Activated T-cell treated with anti-CD3 and anti-CD28 coated beads, Interleukin-2, amount 50 U/mL, for 4 hours (primary cell): ENCODE results near the gene ACADM. TPM values are rescaled to one million over a fixed set of nuclear protein-coding genes. Genes with fewer than 3 reads are reported as not detected.
"Not testable (repeated sequence)": the region's sequence is repeated elsewhere in the genome, so short reads cannot be mapped to it uniquely, and the experiment has no call there.

ENCODE experiments used
- ATAC-seq, 2 donors: fragments of 200-7000 bp; cut with Tn5 transposase; one replicate each; pipeline ENCODE4 v1.10.0; 2021
- DNase-seq: peaks from one replicate; pipeline ENCODE4 v3.0.0-alpha.2; 2020
- H3K27me3 Mint-ChIP-seq: one replicate; pipeline ENCODE4 v1.8.0; 2021; ENCODE audit warnings: low read depth, mixed read lengths
- H3K36me3 Mint-ChIP-seq: one replicate; pipeline ENCODE4 v1.8.0; 2022; ENCODE audit warnings: mixed read lengths; ENCODE audit not compliant: insufficient read depth
- H3K4me1 Mint-ChIP-seq: one replicate; pipeline ENCODE4 v1.8.0; 2021; ENCODE audit warnings: low read depth, mixed read lengths
- H3K4me3 Mint-ChIP-seq: one replicate; pipeline ENCODE4 v1.8.0; 2021; ENCODE audit warnings: mild to moderate bottlenecking, moderate library complexity, mixed read lengths
- H3K9me3 Mint-ChIP-seq: one replicate; pipeline ENCODE4 v1.8.0; 2021; ENCODE audit warnings: mixed read lengths
- total RNA-seq, 3 donors: library from RNA; stranded (reverse); gene quantifications; one replicate each; pipeline ENCODE4 v1.2.1, GENCODE V29; 2021

Gene ACADM
- total RNA-seq, 3 donors from 2014 or later: 29.3 to 38.7 (median 38.6) TPM

DNA sequence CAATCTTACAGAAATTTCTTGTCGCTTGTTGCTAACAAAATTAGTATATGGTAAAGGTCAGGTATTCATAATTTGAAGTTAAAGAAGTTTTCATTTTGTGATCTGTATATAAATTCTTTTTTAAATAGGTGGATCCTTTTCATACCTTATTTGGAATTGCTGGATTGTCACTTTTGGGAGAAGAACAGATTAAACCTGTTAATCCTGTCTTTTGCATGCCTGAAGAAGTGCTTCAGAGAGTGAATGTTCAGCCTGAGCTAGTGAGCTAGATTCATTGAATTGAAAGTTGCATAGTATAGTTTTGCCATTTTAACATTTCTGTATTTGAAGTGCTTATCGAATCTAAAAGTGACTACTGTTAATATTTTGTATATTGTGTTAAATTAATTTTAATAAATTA, 69.9 kb downstream of the ACADM start:
- Mint-ChIP-seq H3K4me3 (no peak overlapping the region), H3K27me3 (no peaks in the 10 kb centered on the region), H3K36me3 (peaks cover 60% of the 10 kb centered on the region), H3K4me1 (peaks cover 30% of the 10 kb centered on the region), H3K9me3 (no peaks in the 10 kb centered on the region)
- DNase-seq (no peak), ATAC-seq (no peak)

- H3K4me1 Mint-ChIP-seq: peaks cover 18% of the 10 kb centered on the region
- DNase-seq: no peak
- peak; percentile 9 to 10 for ATAC-seq
- no peak overlapping the region for H3K4me3 Mint-ChIP-seq
- peaks cover 48% of the 10 kb centered on the region for H3K36me3 Mint-ChIP-seq
- H3K27me3 Mint-ChIP-seq: no peaks in the 10 kb centered on the region
- H3K9me3 Mint-ChIP-seq: no peaks in the 10 kb centered on the region
These were observed 71.2 kb downstream of the ACADM start for GRCh38 chr1:75795703-75796193.

GRCh38 chr1:75796376-75797272, 72.1 kb downstream of the ACADM start, which contains the start of gene MSH4:
TSS of gene MSH4 (plus strand) at chr1:75796882. CDS start at chr1:75796986, 104 bp downstream.
- H3K4me3 Mint-ChIP-seq: peak within 1 kb of the TSS; percentile 26
- ATAC-seq: peak; percentile 30 to 35
- DNase-seq: no peak
- no peaks in the 10 kb centered on the region for H3K9me3 Mint-ChIP-seq
- no peaks in the 10 kb centered on the region for H3K27me3 Mint-ChIP-seq
- H3K36me3 Mint-ChIP-seq: peaks cover 40% of the 10 kb centered on the region
- peaks cover 9% of the 10 kb centered on the region for H3K4me1 Mint-ChIP-seq

- DNase-seq: no peak
- H3K27me3 Mint-ChIP-seq: no peaks in the 10 kb centered on the region
- peaks cover 34% of the 10 kb centered on the region for H3K36me3 Mint-ChIP-seq
- peaks cover 6% of the 10 kb centered on the region for H3K4me1 Mint-ChIP-seq
- no peaks in the 10 kb centered on the region for H3K9me3 Mint-ChIP-seq
- H3K4me3 Mint-ChIP-seq: no peak overlapping the region
- peak in 1 of 2 donors; percentile 23 for ATAC-seq
These were observed 72.7 kb downstream of the ACADM start for GRCh38 chr1:75797273-75797588.

DNA sequence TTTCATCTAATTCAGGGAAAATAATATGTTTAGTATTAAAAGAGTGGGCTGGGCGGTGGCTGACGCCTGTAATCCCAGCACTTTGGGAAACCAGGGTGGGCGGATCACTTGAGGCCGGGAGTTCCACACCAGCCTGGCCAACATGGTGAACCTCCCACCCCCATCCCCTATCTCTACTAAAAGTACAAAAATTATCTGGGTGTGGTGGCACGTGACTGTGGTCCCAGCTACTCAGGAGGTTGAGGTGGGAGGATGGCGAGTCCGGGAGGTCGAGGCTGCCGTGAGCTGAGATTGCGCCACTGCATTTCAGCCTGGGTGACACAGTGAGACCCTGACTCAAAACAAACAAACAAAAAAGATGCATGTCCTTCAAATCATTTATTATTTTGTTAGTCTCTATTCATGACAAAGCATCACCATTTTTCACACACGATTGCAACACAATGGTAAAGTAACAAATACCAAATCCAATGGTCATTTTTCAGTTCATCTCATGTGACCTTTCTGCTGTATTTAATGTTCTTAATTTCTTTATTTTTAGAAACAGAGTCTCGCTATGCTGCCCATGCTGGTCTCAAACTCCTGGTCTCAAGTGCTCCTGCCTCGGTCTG, 73.2 kb downstream of the ACADM start:
- H3K9me3 Mint-ChIP-seq: no peaks in the 10 kb centered on the region
- no peak overlapping the region for H3K4me3 Mint-ChIP-seq
- H3K27me3 Mint-ChIP-seq: no peaks in the 10 kb centered on the region
- H3K4me1 Mint-ChIP-seq: peaks cover 4% of the 10 kb centered on the region
- no peak for DNase-seq
- no peak for ATAC-seq
- H3K36me3 Mint-ChIP-seq: peaks cover 32% of the 10 kb centered on the region

GRCh38 chr1:75801480-75801879, 77.0 kb downstream of the ACADM start:
- DNase-seq, H3K36me3 Mint-ChIP-seq, H3K4me3 Mint-ChIP-seq, H3K4me1 Mint-ChIP-seq, H3K9me3 Mint-ChIP-seq, H3K27me3 Mint-ChIP-seq, ATAC-seq: not testable (repeated sequence)

DNA sequence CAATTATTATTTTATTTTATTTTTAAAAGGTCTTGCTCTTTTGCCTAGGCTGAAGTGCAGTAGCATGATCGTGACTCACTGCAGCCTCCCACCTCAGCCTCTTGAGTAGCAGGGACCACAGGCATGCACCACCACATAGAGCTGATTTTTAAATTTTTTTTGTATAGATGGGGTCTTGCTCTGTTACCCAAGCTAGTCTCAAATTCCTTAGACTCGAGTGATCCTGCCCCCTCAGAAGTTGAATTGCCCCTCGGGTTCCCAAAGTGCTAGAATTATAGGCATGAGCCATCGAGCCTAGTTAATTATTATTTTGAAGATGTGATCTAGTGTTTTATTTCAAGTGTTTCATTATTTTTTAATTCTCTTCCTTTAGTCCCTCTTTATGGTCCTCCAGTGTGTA, 84.4 kb downstream of the ACADM start:
- no peak for ATAC-seq
- Mint-ChIP-seq H3K9me3 (no peaks in the 10 kb centered on the region), H3K27me3 (no peaks in the 10 kb centered on the region), H3K4me3 (no peak overlapping the region), H3K4me1 (no peaks in the 10 kb centered on the region), H3K36me3 (no peaks in the 10 kb centered on the region)
- DNase-seq: no peak

GRCh38 chr1:75810113-75810512, 85.6 kb downstream of the ACADM start:
- not testable (repeated sequence) for DNase-seq, H3K36me3 Mint-ChIP-seq, H3K4me1 Mint-ChIP-seq, H3K27me3 Mint-ChIP-seq, ATAC-seq, H3K9me3 Mint-ChIP-seq, H3K4me3 Mint-ChIP-seq

DNA sequence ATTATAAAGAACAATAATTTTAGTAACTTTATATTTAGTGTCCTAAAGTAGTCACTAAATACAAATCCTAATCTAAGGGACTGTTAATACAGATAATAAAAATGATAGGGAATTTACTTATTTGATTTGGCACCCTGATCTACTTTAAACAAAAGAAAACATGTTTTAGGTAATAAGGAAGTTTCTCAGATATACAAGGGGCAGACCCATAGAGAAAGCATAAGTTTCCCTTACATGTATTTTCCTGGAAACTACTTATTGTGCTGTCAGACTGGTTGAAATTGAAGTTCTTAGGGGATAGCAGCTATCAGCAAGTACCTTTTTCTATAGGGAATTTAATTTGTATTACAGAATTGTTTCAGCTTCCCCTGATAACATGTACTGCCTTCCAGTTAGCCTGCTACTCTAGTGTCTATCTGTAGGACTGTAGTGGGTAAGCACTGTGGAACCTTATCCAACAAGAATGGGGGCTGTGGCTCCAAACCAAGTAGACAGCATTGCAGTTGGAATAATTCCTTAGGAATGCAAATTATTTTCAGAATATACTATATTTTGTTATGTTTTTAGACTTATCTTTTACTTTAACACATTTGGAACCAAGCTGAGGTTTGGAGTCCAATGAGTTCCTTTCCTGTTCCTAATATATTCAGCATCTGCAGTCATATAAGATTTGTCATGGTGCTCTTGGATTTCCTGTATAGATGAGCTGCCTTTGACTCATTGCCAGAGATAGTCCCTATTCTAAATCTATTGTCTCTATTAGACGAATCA, 86.9 kb downstream of the ACADM start:
- H3K27me3 Mint-ChIP-seq: no peaks in the 10 kb centered on the region
- ATAC-seq: no peak
- no peaks in the 10 kb centered on the region for H3K4me1 Mint-ChIP-seq
- DNase-seq: no peak
- H3K9me3 Mint-ChIP-seq: no peaks in the 10 kb centered on the region
- H3K4me3 Mint-ChIP-seq: no peak overlapping the region
- no peaks in the 10 kb centered on the region for H3K36me3 Mint-ChIP-seq

DNA sequence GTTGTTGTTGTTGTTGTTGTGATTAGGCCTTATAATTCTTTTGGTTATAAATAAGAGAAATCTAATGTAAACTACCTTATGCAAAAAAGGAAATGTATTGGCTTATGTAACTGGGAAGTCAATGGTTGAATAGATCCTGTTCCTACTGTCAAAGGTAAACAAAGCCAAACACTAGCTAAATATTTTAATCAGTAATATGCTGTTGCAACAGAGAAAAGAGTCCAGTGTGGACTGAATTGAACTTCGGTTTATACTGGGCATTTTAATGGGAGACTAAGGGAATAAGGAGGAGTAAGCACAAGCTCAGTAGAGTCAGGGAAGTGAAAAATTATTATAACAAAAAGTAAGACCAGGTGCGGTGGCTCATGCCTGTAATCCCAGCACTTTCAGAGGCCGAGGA, 87.6 kb downstream of the ACADM start:
- Mint-ChIP-seq H3K9me3 (no peaks in the 10 kb centered on the region), H3K36me3 (no peaks in the 10 kb centered on the region), H3K4me3 (no peak overlapping the region), H3K4me1 (no peaks in the 10 kb centered on the region), H3K27me3 (no peaks in the 10 kb centered on the region)
- DNase-seq (no peak), ATAC-seq (no peak)

Other genes starting within 250 kb of the ACADM start
- under 1 TPM in 1 of 3 donors, not detected in 2; 0.16 TPM for gene SLC44A5, start 113.6 kb upstream of the ACADM start, total RNA-seq
- 100 to 1,000 TPM; 292 to 334 (median 324) TPM for gene RABGGTB, start 61.5 kb downstream of the ACADM start, total RNA-seq
- gene MSH4, start 72.2 kb downstream of the ACADM start, total RNA-seq: under 1 TPM; 0.28 to 0.45 (median 0.41) TPM
- gene ASB17, start 207.7 kb downstream of the ACADM start, total RNA-seq: not detected